Breast epithelium (tissue), 4 donors: ENCODE results near the gene SULT1A1. TPM values are rescaled to one million over a fixed set of nuclear protein-coding genes. Genes with fewer than 3 reads are reported as not detected.
"Not testable (repeated sequence)": the region's sequence is repeated elsewhere in the genome, so short reads cannot be mapped to it uniquely, and the experiment has no call there.

Source experiments
- DNase-seq, 2 donors: peaks; one replicate each; pipeline ENCODE4 v3.0.0-alpha.2; 2019; ENCODE audit warnings: low spot score in 2 of 2
- H3K27ac ChIP-seq, 2 donors: fragments of 200-600 bp; sonication (generic) in 1 of 2; one replicate each; pipeline ENCODE4 v1.5.1; 2016 to 2019; ENCODE audit warnings: mild to moderate bottlenecking in 1 of 2
- H3K27me3 ChIP-seq, 2 donors: fragments of 200-600 bp; sonication (generic) in 1 of 2; one replicate each; pipeline versions ENCODE4 v1.5.1 to v1.6.0; 2017 to 2019; ENCODE audit warnings: control low read depth in 1 of 2, mild to moderate bottlenecking in 1 of 2
- H3K36me3 ChIP-seq: fragments of 200-600 bp; one replicate; pipeline ENCODE4 v1.5.1; 2019
- H3K4me1 ChIP-seq, 2 donors: fragments of 200-600 bp; sonication (generic); one replicate each; pipeline ENCODE4 v1.5.1; 2016 to 2019; ENCODE audit warnings: control low read depth in 1 of 2
- H3K4me3 ChIP-seq, 3 donors: fragments of 200-600 bp; sonication (generic); 1 replicate in 2 of 3; 2 replicates in 1 of 3; pipeline ENCODE4 v1.5.1; 2016 to 2019; ENCODE audit warnings: mild to moderate bottlenecking in 3 of 3, moderate library complexity in 2 of 3
- H3K9me3 ChIP-seq, 2 donors: fragments of 200-600 bp; sonication (generic) in 1 of 2; one replicate each; pipeline ENCODE4 v1.5.1; 2016 to 2019; ENCODE audit warnings: control low read depth in 1 of 2
- POLR2A ChIP-seq: fragments of 450-650 bp; IDR thresholded peaks from one replicate; pipeline ENCODE4 v1.6.1; 2016; ENCODE audit warnings: antibody characterized with exemption, mild to moderate bottlenecking, moderate library complexity
- POLR2AphosphoS5 ChIP-seq, 3 donors: sonication (generic); formaldehyde crosslinking; IDR thresholded peaks; one replicate each; pipeline ENCODE4 v1.6.1; 2017; ENCODE audit warnings: antibody characterized with exemption in 3 of 3
- intact Hi-C: fragments of 100-400 bp; cut with DNase I; formaldehyde crosslinking; loops from one replicate; pipeline ENCODE4 v1.15.1; 2023; ENCODE audit warnings: low total_unique reads
- total RNA-seq, 3 donors: library from RNA; depleted of rRNA; stranded (reverse); fragments of >200 nt; gene quantifications; one replicate each; pipeline ENCODE4 v1.1.0, GENCODE V29; 2016
- TF ChIP-seq, protein P1 (sequence below), 3 donors: fragments of 450-650 bp; IDR thresholded peaks; one replicate each; pipeline ENCODE4 v1.5.1; 2016 to 2017; ENCODE audit warnings: antibody characterized with exemption in 3 of 3, mild to moderate bottlenecking in 3 of 3, moderate library complexity in 3 of 3

The SULT1A1 gene
- total RNA-seq, 3 donors from 2014 or later, result 25.6 to 54.1 (median 33.4) TPM

DNA sequence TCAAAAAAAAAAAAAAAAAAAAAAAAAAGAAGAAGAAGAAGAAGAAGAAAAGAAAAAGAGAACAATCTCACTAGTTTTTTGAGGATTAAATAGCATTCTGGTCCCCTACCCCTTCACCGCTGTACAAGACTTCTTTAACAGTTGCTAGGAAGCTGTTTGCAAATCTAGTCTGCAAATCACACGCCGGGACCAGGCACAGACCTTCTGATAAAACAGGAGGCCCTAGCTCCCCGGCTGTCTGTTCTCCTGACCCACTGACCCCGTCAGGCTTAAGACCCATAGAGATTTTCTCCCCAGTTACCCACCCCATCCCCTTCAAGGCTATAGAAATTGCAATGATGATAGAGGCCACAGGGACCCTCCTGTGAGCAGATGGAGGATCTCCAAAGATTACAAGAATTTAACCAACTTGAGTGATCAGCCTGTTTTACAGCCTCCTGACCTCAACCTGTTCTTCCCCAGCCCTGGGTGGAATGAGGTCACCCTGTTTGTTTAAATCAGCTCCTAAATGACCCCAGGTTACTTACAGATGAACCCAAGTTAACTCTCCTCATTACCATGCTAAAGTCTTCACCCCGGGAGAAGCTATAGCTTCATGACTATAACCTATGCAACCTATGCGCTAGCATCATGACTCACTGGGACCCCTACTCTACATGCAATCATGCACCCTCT is 11.8 kb upstream of the SULT1A1 start:
- DNase-seq, result no peak
- Histone ChIP-seq H3K27me3 (no peaks in the 10 kb centered on the region), H3K36me3 (no peaks in the 10 kb centered on the region), H3K27ac (no peak overlapping the region), H3K4me1 (no peaks in the 10 kb centered on the region), H3K9me3 (no peaks in the 10 kb centered on the region), H3K4me3 (no peak overlapping the region)
- TF ChIP-seq POLR2A (no peak), POLR2AphosphoS5 (IDR thresholded peaks at IDR 0.05) (no peak)
- TF ChIP-seq, protein P1, sequence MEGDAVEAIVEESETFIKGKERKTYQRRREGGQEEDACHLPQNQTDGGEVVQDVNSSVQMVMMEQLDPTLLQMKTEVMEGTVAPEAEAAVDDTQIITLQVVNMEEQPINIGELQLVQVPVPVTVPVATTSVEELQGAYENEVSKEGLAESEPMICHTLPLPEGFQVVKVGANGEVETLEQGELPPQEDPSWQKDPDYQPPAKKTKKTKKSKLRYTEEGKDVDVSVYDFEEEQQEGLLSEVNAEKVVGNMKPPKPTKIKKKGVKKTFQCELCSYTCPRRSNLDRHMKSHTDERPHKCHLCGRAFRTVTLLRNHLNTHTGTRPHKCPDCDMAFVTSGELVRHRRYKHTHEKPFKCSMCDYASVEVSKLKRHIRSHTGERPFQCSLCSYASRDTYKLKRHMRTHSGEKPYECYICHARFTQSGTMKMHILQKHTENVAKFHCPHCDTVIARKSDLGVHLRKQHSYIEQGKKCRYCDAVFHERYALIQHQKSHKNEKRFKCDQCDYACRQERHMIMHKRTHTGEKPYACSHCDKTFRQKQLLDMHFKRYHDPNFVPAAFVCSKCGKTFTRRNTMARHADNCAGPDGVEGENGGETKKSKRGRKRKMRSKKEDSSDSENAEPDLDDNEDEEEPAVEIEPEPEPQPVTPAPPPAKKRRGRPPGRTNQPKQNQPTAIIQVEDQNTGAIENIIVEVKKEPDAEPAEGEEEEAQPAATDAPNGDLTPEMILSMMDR (IDR thresholded peaks at IDR 0.05), result no peak
- intact Hi-C loops, result loop anchor here (10.0 kb wide), 1 partner anchor 137 kb away; no protein-coding TSS in a partner anchor

DNA sequence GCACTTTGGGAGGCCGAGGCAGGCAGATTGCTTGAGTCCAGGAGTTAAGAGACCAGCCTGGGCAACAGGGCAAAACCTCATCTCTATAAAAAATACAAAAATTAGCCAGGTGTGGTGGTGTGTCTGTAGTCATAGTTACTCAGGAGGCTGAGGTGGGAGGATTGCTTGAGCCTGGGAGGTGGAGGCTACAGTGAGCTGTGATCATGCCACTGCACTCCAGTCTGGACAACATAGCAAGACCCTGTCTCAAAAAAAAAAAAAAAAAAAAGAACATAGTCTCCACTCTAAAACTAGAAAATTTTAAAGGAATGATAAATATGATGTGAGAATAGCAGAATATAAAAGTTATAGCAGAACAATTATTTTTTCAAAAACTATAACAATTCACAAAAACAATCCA is 10.5 kb upstream of the SULT1A1 start:
- H3K27me3 ChIP-seq, H3K36me3 ChIP-seq, H3K27ac ChIP-seq, H3K4me1 ChIP-seq, H3K9me3 ChIP-seq, H3K4me3 ChIP-seq, DNase-seq: not testable (repeated sequence)
- intact Hi-C loops, result loop anchor here (10.0 kb wide), 1 partner anchor 136 kb away; no protein-coding TSS in a partner anchor

DNA sequence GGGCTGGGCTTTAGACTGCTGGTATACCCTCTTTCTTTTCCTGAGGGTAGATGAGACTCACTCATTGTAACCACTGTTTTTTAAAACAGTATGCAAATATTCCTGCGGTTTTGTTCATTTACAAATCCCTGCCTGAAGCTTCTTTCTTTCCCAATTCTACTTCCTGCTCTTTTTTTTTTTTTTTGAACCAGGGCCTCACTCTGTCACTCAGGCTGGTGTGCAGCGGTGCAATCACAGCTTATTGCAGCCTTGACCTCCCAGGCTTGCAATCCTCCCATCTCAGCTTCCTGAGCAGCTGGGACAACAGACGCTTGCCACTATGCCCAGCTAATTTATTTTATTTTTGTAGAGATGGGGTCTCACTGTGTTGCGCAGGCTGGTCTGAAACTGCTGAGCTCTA is 8.0 kb upstream of the SULT1A1 start:
- TF ChIP-seq, protein P1 (IDR thresholded peaks at IDR 0.05), result no peak
- TF ChIP-seq POLR2A, result no peak
- TF ChIP-seq POLR2AphosphoS5 (IDR thresholded peaks at IDR 0.05), result no peak
- DNase-seq, result no peak
- no peaks in the 10 kb centered on the region for H3K27me3 ChIP-seq

GRCh38 chr16:28616636-28617035 is 6.8 kb upstream of the SULT1A1 start:
- H3K9me3 ChIP-seq, result no peaks in the 10 kb centered on the region
- H3K4me1 ChIP-seq, result no peaks in the 10 kb centered on the region
- H3K27me3 ChIP-seq, result no peaks in the 10 kb centered on the region
- H3K27ac ChIP-seq, result peak overlapping the region; percentile 54 to 75
- H3K4me3 ChIP-seq, result no peak overlapping the region
- intact Hi-C loops, result no loop called here
- TF ChIP-seq POLR2AphosphoS5 (IDR thresholded peaks at IDR 0.05), result no peak
- TF ChIP-seq POLR2A, result no peak
- peak in 1 of 2 donors; percentile 48 for DNase-seq
- H3K36me3 ChIP-seq, result no peaks in the 10 kb centered on the region

More for the DNA sequence above, 8.0 kb upstream of the SULT1A1 start:
- Histone ChIP-seq H3K9me3 (no peaks in the 10 kb centered on the region), H3K4me1 (no peaks in the 10 kb centered on the region), H3K27ac (peak overlapping the region; percentile 54 to 55), H3K4me3 (no peak overlapping the region), H3K36me3 (no peaks in the 10 kb centered on the region)
- intact Hi-C loops, result no loop called here

GRCh38 chr16:28616224-28616577 is 6.4 kb upstream of the SULT1A1 start:
- H3K36me3 ChIP-seq, H3K27me3 ChIP-seq, DNase-seq, H3K4me1 ChIP-seq, H3K9me3 ChIP-seq, intact Hi-C loops, H3K4me3 ChIP-seq: not testable (repeated sequence)
- H3K27ac ChIP-seq, result peak overlapping the region; percentile 54 to 75

DNA sequence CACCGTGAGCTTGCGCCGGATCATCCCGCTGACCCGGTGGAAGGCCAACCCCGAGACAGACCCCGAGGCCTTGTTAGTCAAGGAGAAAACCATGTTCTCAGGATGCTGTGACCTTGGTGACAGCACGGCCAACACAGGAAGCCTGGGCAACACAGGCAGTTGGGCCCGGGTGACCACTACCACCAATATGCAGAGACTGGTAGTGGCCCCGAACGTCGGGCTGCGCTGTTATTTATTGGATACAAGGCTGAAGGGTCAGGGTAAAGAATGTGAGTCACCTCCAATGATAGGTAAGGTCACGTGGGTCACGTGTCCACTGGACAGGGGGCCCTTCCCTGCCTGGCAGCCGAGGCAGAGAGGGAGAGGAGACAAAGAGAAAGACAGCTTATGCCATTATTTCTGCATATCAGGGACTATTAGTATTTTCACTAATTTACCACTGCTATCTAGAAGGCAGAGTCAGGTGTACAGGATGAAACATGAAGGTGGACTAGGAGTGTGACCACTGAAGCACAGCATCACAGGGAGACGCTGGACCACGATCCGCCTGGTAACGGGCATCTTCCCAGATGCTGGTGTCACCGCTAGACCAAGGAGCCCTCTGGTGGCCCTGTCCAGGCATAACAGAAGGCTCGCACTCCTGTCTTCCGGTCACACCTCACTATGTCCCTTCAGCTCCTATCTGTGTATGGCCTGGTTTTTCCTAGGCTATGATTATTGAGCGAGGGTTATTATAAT is 5.8 kb upstream of the SULT1A1 start:
- intact Hi-C loops, result not testable (repeated sequence)
- TF ChIP-seq, protein P1 (IDR thresholded peaks at IDR 0.05), result peak in 2 of 3 donors; percentile 71 to 74
- peak in 1 of 2 donors; percentile 71 for DNase-seq

GRCh38 chr16:28614561-28614960 is 4.7 kb upstream of the SULT1A1 start:
- DNase-seq, H3K36me3 ChIP-seq, intact Hi-C loops, H3K4me1 ChIP-seq, H3K4me3 ChIP-seq, H3K9me3 ChIP-seq, H3K27me3 ChIP-seq, H3K27ac ChIP-seq: not testable (repeated sequence)

More for the DNA sequence above, 5.8 kb upstream of the SULT1A1 start:
- not testable (repeated sequence) for H3K9me3 ChIP-seq, H3K27ac ChIP-seq, H3K36me3 ChIP-seq, H3K27me3 ChIP-seq, H3K4me3 ChIP-seq, H3K4me1 ChIP-seq

GRCh38 chr16:28613912-28614311 is 4.1 kb upstream of the SULT1A1 start:
- H3K36me3 ChIP-seq, H3K27me3 ChIP-seq, H3K4me1 ChIP-seq, intact Hi-C loops, H3K27ac ChIP-seq, H3K9me3 ChIP-seq, DNase-seq: not testable (repeated sequence)
- H3K4me3 ChIP-seq, result peak overlapping the region in 1 of 3 donors; percentile 41

- H3K27me3 ChIP-seq, H3K4me1 ChIP-seq, H3K36me3 ChIP-seq, H3K9me3 ChIP-seq, H3K27ac ChIP-seq, DNase-seq, H3K4me3 ChIP-seq, intact Hi-C loops: not testable (repeated sequence)
Observed at GRCh38 chr16:28612359-28613280, 2.8 kb upstream of the SULT1A1 start.
